Parathyroid adenoma (tissue), 2 donors: ENCODE data around the gene CD6.

Experiments used
- H2AFZ ChIP-seq: fragments of 300-600 bp; sonication (generic); one replicate; pipeline ENCODE4 v1.7.0; 2017; ENCODE audit warnings: antibody characterized with exemption, mild to moderate bottlenecking
- H3K27ac ChIP-seq: fragments of 300-600 bp; sonication (generic); one replicate; pipeline ENCODE4 v1.7.0; 2017
- H3K27me3 ChIP-seq: fragments of 300-600 bp; sonication (generic); one replicate; pipeline ENCODE4 v1.7.0; 2017; ENCODE audit warnings: low read length; ENCODE audit not compliant: control insufficient read depth, insufficient read depth
- H3K36me3 ChIP-seq: fragments of 300-600 bp; sonication (generic); one replicate; pipeline ENCODE4 v1.7.0; 2017; ENCODE audit warnings: low read length; ENCODE audit not compliant: control insufficient read depth, insufficient read depth
- H3K4me1 ChIP-seq: fragments of 300-600 bp; sonication (generic); one replicate; pipeline ENCODE4 v1.7.0; 2017; ENCODE audit warnings: control low read depth
- H3K4me2 ChIP-seq: fragments of 300-600 bp; sonication (generic); one replicate; pipeline ENCODE4 v1.7.0; 2017; ENCODE audit warnings: low read length
- H3K4me3 ChIP-seq: fragments of 300-600 bp; sonication (generic); one replicate; pipeline ENCODE4 v1.7.0; 2017; ENCODE audit warnings: low read depth, low read length
- H3K79me2 ChIP-seq: fragments of 300-600 bp; sonication (generic); one replicate; pipeline ENCODE4 v1.7.0; 2017; ENCODE audit warnings: control low read depth
- H3K9ac ChIP-seq: fragments of 300-600 bp; sonication (generic); one replicate; pipeline ENCODE4 v1.7.0; 2017; ENCODE audit warnings: mild to moderate bottlenecking
- H3K9me3 ChIP-seq: fragments of 300-600 bp; sonication (generic); one replicate; pipeline ENCODE4 v1.7.0; 2017; ENCODE audit warnings: low read length; ENCODE audit not compliant: control insufficient read depth
- TF ChIP-seq, protein P1 (sequence below): fragments of 300-600 bp; sonication (generic); IDR thresholded peaks from one replicate; pipeline ENCODE4 v1.7.0; 2017; ENCODE audit warnings: antibody characterized with exemption, mild to moderate bottlenecking
- donor health status: primary hyperparathyroidism.

Gene CD6

GRCh38 chr11:60941371-60942119 is 29.9 kb upstream of the CD6 start:
- H2AFZ ChIP-seq: no peak overlapping the region
- H3K27ac ChIP-seq: no peak overlapping the region
- TF ChIP-seq, protein P1, sequence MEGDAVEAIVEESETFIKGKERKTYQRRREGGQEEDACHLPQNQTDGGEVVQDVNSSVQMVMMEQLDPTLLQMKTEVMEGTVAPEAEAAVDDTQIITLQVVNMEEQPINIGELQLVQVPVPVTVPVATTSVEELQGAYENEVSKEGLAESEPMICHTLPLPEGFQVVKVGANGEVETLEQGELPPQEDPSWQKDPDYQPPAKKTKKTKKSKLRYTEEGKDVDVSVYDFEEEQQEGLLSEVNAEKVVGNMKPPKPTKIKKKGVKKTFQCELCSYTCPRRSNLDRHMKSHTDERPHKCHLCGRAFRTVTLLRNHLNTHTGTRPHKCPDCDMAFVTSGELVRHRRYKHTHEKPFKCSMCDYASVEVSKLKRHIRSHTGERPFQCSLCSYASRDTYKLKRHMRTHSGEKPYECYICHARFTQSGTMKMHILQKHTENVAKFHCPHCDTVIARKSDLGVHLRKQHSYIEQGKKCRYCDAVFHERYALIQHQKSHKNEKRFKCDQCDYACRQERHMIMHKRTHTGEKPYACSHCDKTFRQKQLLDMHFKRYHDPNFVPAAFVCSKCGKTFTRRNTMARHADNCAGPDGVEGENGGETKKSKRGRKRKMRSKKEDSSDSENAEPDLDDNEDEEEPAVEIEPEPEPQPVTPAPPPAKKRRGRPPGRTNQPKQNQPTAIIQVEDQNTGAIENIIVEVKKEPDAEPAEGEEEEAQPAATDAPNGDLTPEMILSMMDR: no peak
- H3K27me3 ChIP-seq: no peaks in the 10 kb centered on the region
- no peaks in the 10 kb centered on the region for H3K36me3 ChIP-seq
- H3K4me2 ChIP-seq: no peak overlapping the region
- no peaks in the 10 kb centered on the region for H3K4me1 ChIP-seq
- no peak overlapping the region for H3K4me3 ChIP-seq
- no peaks in the 10 kb centered on the region for H3K79me2 ChIP-seq
- no peaks in the 10 kb centered on the region for H3K9me3 ChIP-seq
- no peak overlapping the region for H3K9ac ChIP-seq

DNA sequence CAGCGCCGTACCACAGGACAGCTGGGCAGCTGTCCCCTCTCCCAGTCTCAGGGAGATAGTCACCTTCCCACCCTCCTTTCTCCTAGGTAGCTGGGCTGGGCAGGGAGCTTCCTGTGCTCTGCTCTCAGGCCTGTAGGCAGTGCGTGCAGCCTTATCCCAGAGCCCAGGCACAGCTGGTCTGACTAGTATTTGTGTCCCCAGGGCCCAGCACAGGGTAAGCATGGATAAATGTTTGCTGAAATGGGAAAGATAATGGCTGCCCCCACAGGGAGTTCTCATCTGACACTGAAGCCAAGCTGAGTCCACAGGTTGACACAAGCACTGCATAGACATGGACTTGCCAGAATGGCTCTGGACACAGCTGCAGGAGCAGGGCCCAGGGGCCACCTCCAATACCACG is 29.3 kb upstream of the CD6 start:
- Histone ChIP-seq H2AFZ (no peak overlapping the region), H3K27me3 (no peaks in the 10 kb centered on the region), H3K9ac (no peak overlapping the region), H3K36me3 (no peaks in the 10 kb centered on the region), H3K4me1 (no peaks in the 10 kb centered on the region), H3K9me3 (no peaks in the 10 kb centered on the region), H3K79me2 (no peaks in the 10 kb centered on the region), H3K27ac (no peak overlapping the region), H3K4me3 (no peak overlapping the region), H3K4me2 (no peak overlapping the region)
- TF ChIP-seq, protein P1: no peak

DNA sequence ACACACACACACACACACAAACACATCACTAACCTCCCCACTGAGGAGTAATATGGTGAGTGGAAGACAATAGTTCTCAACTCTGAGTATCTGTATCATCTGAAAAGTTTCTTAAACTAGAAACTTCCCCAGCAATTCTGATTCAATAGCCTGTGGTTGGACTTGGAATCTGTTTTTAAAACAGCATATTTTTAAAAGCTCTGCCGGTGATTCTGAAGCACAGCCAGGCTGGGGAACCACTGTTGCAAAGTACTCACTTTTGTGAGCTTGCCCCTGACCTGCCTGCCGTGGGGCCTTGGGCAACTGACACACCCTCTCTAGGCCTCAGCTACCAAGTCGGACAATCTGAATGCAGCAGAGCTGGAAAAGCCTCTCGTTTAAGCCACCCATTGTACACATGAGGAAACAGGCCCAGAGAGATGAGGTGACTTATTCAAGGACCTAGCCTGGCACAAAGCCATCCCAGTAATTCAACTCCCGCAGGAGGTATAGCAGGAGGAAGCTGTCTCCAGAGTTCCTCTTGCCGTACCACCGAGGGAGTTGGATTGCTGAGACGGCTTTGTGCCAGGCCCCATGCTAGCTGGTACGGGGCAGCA is 28.4 kb upstream of the CD6 start:
- Histone ChIP-seq H3K27me3 (no peaks in the 10 kb centered on the region), H3K79me2 (no peaks in the 10 kb centered on the region), H3K4me1 (no peaks in the 10 kb centered on the region), H3K36me3 (no peaks in the 10 kb centered on the region), H3K4me2 (no peak overlapping the region), H3K4me3 (no peak overlapping the region), H3K27ac (no peak overlapping the region), H3K9ac (no peak overlapping the region), H3K9me3 (no peaks in the 10 kb centered on the region), H2AFZ (no peak overlapping the region)
- TF ChIP-seq, protein P1: no peak

DNA sequence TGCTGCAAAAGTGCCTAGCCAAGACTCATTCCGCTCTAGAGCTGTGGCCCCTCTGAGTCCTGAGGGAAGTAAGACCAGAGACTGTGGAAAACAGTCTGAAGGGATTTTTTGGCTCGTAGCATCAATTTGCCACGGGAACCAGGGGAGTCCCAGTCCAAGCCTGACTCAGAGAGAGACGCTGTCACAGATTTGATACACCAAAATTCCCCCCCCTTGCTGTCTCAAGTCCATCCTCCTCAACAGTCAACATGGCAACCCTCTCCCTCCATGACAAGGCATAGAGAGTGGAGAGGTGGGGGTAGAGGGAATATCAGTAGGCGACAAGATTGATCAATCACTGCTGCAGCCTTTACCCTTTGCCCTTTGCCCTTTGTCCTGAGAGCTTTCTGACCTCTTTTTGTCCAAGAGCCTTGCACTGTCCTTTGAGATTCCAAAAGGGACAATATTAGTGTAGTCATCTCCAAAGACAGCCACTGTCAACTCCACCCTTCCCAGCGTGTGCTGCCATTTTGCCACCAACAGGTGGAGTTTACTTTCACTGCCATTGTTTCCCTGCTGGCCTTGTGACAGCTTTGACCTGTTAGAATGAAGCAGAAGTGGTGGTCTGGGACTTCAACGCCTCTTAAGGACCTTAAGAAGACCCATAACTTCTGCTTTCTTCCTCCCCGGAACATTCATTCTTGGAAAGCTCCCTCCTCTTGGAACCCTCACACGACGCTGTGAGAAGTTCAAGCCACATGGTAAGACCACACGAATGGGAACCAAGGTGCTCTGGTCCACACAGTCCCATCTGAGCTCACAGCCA is 26.8 kb upstream of the CD6 start:
- Histone ChIP-seq H3K4me3 (no peak overlapping the region), H3K4me2 (no peak overlapping the region), H3K36me3 (no peaks in the 10 kb centered on the region), H3K9me3 (no peaks in the 10 kb centered on the region), H3K9ac (no peak overlapping the region), H3K79me2 (no peaks in the 10 kb centered on the region), H3K27ac (no peak overlapping the region), H3K4me1 (no peaks in the 10 kb centered on the region), H3K27me3 (no peaks in the 10 kb centered on the region), H2AFZ (no peak overlapping the region)
- TF ChIP-seq, protein P1: no peak
